Midbrain (tissue), 1 donor: ENCODE results near the gene NES.

Experiments
- DNase-seq: peaks from one replicate; lab custom pipeline; 2025; lab: John Stamatoyannopoulos, UW

Gene NES

GRCh38 chr1:156704930-156705320 lies 27.7 kb upstream of the NES start:
- no peak for DNase-seq

DNA sequence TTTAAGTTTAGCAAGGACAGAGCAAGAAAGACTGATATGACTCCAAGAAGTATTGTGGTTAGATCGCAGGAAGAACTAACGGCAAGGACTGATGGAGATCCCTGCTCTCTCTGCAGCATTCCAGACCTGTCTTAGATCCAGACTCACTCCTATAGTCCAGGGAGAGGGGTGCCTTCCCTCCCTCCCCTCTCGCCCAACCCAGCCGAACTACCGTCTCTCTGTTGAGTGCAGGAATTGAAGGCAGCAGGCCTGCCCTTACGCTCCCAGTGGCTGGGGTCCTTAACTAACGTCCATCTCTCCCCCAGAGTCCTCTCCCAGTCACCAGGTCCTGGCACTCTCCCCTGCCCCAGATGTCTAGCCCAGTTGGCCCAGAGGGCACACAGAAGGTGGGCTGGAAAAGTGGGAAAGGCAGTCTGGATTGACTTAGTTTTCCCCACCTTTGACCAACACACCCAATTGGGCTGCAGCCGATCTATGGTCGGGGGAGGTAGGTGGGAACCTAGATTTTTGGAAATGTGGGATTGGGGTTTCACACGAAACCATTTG lies 27.0 kb upstream of the NES start:
- no peak for DNase-seq

DNA sequence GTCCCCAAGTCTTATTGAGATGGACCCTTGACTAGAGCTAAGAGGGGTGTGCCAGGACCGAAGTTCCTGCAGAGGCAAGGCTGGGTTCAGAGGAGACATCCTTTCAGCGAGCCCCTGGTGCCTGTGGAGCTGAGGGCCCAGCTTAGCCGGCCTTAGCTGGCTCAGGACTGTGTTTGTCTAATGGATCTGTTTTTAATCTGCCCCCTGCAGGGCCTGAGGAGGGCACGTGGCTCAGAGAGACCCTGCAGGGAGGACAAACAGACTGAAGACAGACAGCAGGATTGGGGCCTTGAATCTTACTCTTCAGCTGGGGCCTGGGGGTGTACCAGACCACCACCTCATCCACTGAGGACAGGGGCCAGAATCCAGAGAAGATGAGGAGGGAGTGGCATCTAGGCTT lies 26.5 kb upstream of the NES start:
- no peak for DNase-seq

DNA sequence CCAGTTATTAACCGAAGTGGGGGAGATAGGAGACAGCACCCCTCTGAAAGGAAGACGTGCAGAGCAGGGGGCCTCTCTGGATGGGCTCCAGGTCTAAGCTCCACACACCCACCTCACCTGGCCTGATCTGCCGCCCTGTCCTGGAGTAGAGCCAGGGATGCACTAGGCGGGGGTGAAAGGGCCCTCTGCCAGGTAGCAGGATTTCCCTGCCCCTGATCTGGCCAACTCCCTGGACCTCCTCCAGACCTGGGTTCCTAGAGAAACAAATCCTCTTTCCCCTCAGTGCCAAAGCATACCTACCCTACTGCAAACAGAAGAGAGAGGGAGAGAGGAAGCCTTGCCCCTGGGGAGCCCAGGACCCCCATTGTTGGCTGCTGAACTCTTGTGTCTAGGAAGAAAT lies 26.1 kb upstream of the NES start:
- DNase-seq: no peak

GRCh38 chr1:156700736-156701531 lies 23.7 kb upstream of the NES start:
- no peak for DNase-seq

GRCh38 chr1:156698995-156699394 lies 21.8 kb upstream of the NES start:
- no peak for DNase-seq

GRCh38 chr1:156697481-156697880 lies 20.3 kb upstream of the NES start:
- DNase-seq: no peak

DNA sequence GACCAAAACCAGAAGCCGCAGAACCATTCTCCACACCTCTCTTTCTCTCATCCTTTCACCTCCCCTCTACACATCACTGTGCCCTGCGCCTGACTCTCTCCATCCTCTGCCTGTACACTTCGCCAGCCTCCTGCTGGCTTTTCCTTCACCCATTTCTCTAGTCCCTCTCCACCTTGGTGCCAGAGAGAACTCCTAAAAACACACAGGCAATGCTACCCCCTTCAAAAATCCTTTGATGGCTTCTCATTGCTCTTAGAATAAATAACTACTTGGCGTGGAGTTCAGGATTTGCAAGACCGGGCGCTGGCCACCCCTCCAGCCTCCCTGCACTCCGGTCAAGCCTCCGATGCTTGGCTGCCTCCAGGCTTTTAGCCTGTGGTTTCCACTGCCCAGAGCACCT lies 19.5 kb upstream of the NES start:
- DNase-seq: no peak

DNA sequence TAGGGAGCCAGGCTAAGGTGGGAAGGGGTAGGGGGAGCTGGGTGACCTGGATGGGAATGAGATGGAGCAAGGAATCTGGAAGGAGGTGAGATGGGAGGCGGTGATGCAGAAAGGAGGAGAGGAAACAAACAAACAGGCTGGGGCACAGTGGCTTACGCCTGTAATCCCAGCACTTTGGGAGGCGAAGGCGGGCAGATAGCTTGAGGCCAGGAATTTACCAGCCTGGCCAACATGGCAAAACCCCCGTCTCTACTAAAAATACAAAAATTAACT lies 17.4 kb upstream of the NES start:
- DNase-seq: no peak

DNA sequence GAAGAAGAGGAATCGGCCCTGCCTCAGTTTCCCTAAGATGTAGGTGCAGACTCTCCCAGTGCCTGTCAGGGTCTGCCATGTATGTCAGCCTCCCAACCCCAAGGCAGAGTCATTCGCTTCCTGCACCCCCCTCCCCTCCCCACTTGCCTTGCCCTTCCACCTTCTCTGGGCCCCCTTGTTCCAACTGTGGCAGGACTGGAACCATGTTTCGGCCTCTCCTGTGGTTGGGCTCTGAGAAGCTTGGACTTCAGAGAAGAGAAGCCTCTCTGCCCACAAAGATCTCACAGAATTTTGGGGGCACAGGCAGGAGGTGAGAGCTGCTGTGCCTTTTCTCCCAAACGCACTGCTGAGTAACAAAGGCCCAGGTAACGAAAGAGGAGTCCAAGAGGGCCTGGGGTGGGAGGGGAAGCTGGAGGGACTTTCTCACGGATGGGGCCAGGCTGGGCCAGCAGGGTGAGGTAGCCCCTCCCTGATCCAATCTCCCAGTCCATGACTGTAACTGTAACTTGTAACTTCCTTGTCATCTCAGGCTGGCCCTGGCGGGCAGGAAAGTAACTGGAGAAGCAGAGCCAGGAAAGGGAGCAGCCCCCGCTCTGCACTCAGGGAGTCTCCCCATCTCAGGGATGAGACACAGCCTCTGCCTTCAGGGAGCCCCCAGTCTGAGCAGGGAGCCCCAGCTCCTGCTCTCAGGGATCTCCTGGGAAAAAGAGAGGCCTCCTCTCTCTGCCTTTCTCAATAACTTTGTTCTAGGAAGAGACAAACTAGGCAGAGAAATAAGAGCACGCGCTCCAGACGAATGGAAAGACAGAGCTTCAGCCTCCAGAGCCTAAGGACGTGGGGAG lies 16.9 kb upstream of the NES start:
- DNase-seq: no peak

DNA sequence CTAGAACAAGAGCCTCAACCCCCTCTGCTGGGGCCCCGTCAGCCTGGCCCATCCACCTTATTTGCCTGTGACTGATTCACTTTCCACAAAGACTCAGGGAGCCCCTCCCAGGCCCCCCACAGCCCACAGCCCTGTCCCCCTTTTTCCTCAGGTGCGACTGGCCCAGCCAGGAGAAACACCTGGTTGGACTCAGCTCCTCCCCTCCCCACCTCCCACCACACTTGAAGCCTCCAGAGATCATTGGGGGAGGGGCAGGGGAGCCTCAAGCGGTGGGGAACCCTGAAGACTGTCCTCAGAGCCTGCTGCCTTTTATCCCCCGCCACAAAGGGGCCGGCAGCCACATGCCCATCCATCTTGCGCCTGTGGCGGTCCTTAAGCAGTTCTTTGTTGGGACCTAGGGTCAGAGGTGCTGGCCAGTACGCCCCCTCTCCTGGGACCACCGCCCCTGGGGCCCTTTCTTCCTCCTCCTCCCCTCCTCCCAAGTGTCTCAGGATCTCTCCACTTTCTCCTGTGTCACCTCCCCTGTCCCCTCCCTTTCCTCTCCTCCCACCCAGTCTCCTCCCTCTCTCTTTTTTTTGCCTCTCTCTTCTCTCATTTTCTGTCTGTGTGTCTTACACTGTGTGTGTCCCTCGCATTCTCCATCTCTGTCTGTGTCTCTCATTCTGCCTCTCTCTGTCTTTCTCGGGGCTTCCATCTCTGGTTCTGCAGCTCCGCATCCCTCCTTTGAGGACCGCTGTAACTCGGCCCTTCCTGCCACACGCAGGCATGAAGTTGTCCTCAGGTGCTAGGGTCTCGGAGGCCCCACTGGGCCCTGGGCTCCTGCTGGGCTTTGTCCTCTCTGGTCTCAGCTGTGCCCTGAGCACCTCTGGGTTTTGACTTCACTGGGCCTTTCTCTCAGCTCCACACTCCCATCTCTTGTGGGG lies 16.0 kb upstream of the NES start:
- no peak for DNase-seq

DNA sequence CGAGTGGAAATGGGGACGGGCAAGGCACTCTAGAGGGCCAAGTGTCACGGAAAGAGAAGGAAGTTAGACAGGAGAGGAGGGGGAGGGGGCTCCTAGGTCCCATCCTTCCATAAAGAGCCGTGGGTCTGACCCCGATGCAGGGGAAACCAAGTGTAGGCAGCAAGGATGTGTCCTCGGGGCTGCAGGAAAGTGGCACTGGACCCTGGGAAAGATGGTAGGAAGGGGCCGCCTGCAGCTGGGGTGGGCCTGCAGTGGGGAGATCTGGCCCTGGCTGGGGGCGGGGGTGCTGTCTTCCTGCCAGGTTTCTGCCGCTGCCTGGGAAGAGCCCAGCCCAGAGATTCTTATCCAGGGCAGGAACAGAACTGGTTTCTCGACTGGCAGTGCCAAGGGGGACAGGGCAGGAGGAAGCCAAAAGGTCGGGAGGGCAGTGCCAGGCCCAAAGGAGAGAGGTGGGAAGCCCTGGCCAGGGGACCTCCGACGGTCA lies 15.3 kb upstream of the NES start:
- DNase-seq: no peak

DNA sequence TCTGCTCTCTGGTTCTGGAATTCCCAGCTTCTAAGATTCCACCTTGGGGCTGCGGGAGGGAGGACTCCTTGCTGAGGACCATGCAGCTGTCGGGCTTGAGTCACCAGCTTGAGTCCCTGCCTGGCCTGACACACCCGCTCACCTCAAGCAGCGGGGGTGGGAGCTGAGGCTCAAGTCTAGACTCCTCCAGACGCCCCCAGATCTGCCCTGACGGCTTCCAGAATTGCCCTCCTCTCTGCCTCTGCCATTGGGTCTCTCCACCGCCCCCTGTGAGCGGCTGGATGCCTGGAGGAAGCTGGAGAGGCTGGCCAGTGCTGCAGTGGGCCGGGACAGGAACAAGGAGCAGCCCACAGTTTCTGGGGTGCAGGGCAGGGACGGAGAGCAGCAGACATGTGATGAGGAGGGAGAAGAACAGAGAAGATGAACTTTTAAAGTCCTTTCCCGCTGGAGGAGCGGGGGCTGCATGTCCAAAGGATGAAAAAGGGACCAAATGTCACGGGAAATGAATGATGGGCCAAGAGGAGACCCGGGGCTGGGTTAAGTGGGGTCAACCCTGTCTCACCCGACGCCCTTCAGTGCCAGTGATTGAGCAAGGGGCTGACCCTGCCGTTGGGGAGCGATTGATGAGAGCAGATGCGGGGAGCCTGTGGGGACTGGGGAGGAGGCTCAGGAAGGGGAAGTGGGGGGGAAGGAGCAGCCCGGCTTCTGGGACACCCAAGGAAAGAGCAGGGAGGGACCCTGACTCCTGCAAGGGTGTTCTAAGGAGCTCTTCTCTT lies 14.6 kb upstream of the NES start:
- DNase-seq: no peak

DNA sequence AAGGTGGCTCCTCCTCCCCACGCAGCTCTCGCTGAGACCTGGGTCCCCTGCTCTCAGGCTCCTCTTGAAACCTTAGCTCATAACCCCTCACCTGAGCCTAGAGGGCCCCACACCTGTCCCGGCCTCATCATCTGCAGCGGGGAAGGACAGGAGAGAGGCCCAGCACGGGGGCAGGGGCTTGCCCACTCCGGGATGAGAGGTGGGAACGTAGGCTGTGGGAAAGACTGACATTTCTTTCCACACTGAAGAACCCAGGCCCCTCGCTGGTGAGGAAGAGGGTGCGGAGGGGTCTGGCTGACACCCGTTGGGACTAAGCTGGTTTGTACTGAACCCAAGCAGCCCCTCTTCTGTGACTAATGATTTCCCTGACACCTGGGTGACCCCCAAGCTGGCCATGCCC lies 14.0 kb upstream of the NES start:
- no peak for DNase-seq

DNA sequence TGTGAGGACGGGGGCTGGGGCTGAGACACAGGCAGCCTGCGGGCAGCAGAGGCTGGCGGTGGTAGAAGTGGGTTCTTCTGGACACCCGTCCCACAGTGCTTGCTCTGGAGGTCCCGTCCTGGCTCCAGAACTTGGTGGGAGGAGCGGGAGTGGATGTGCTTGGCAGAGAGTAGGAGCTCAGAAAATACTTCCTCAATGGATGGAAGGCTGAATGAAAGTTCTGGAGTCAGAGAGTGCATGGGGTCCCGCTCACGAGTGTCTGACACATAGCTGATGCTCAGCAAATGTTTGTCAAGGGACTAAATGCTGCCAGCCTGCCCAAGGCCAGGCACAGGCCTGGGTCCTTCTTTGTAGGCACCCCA lies 13.4 kb upstream of the NES start:
- no peak for DNase-seq

GRCh38 chr1:156689953-156690674 lies 12.9 kb upstream of the NES start:
- DNase-seq: no peak

- peak; percentile 58 for DNase-seq
These were observed 12.1 kb upstream of the NES start for GRCh38 chr1:156689035-156689952.

- DNase-seq: no peak
These were observed 7.1 kb upstream of the NES start for GRCh38 chr1:156684227-156684782.

DNA sequence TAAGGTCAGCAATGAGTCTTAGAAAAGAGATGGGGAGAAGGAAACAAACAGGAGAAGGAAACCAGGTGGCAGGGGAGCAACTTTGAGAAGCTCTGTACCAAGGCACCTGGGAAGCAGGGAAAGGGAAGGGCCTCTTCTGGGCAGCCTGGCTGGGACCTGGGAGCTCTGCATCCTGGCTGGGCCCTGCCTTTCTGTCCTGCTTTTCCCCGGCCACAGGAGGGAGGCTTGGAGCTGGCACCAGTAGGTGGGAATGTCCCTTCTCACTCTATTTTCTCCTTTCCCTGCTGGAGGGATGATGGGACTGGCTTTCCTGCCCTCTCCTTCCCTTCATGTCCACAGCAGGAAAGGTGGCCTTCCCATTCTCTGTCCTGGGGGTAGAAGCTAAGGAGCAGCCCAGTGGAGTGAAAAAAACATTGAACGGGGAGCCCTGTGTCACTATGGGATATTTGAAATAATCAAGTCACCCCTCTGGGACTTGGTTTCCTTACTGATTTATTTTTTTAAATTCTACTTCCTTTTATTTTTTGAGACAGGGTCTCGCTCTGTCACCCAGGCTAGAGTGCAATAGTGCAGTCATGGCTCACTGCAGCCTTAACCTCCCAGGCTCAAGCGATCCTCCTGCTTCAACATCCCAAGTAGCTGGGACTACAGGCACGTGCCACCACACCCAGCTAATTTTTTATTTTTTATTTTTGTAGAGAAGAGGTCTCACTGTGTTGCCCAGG lies 5.1 kb upstream of the NES start:
- no peak for DNase-seq
